ENCODE measurements around the gene SATB2. TPM values are rescaled to one million over a fixed set of nuclear protein-coding genes. Genes with fewer than 3 reads are reported as not detected.

Gene SATB2
- total and polyA plus RNA-seq, 8 donors = 0.80 to 4.8 (median 3.2) TPM

DNA sequence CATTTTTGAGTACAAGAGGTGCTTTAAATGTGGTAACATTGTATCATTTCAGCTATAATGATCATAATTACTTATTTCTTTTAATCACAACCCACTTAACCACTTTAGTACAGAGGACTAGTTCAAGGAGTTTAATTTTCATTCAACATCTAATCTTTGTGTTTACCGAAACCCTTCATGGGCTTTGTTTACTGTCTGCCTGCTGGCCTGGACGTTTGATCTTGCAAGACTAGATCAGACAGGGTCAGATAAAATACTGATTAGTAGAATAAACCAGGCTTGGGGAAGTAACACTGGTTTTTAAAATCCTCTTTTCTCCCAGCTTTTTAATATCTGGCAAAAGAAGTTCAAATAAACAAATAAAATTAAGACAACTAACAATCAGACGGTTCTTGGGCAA, 93.6 kb downstream of the SATB2 start:
- Histone ChIP-seq H3K9me3 (no peaks in the 10 kb centered on the region), H3K4me3 (no peak overlapping the region), H3K27ac (no peak overlapping the region), H3K36me3 (no peaks in the 10 kb centered on the region), H3K4me1 (no peaks in the 10 kb centered on the region), H3K27me3 (no peaks in the 10 kb centered on the region)
- no peak for ATAC-seq
- intact Hi-C loops (cut with DNase I) = no loop called here
- no peak for DNase-seq
- no peak for FAIRE-seq
- WGBS, 2 donors = 39 to 41% methylated on average over 3 of the region's 3 CpGs
- no peak for TF ChIP-seq CTCF (IDR thresholded peaks at IDR 0.05)

GRCh38 chr2:199356412-199356811, 101.3 kb downstream of the SATB2 start:
- no peak for TF ChIP-seq CTCF (IDR thresholded peaks at IDR 0.05)
- Histone ChIP-seq H3K36me3 (no peaks in the 10 kb centered on the region), H3K4me3 (no peak overlapping the region), H3K4me1 (no peaks in the 10 kb centered on the region), H3K27me3 (no peaks in the 10 kb centered on the region), H3K27ac (no peak overlapping the region), H3K9me3 (no peaks in the 10 kb centered on the region)
- intact Hi-C loops (cut with DNase I) = no loop called here
- FAIRE-seq (no peak), ATAC-seq (no peak), DNase-seq (no peak)
- 70 to 73% methylated on average over 5 of the region's 5 CpGs for WGBS, 2 donors

DNA sequence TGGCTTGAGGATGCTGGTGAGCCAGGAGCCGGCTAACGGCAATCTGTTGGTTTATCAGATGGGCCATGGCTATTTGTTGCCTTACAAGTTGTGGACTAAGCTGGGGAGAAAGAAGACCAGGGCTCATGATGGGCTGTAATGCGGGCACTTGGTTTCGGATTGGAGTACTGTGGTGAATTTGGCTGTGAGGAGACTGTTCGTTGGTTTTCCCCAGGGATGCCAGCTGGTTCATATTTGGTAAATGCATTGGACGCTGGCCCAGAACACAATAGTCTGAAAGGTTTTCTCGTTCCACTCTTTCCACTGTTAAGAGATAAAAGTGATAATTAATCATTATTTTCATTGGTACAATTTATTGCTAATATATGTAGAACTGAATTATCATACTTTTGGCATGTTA, 108.9 kb downstream of the SATB2 start:
- TF ChIP-seq CTCF (IDR thresholded peaks at IDR 0.05) = no peak
- no peak for ATAC-seq
- no peak overlapping the region for H3K27ac ChIP-seq
- FAIRE-seq = no peak
- H3K4me1 ChIP-seq = no peaks in the 10 kb centered on the region
- WGBS, 2 donors = 85 to 88% methylated on average over 7 of the region's 7 CpGs
- intact Hi-C loops (cut with DNase I) = no loop called here
- no peaks in the 10 kb centered on the region for H3K9me3 ChIP-seq
- no peaks in the 10 kb centered on the region for H3K36me3 ChIP-seq
- no peak for DNase-seq
- no peaks in the 10 kb centered on the region for H3K27me3 ChIP-seq
- no peak overlapping the region for H3K4me3 ChIP-seq

- Histone ChIP-seq H3K4me1 (no peaks in the 10 kb centered on the region), H3K36me3 (no peaks in the 10 kb centered on the region), H3K9me3 (no peaks in the 10 kb centered on the region), H3K4me3 (no peak overlapping the region), H3K27ac (no peak overlapping the region), H3K27me3 (no peaks in the 10 kb centered on the region)
- intact Hi-C loops (cut with DNase I) = no loop called here
- no peak for ATAC-seq
- TF ChIP-seq CTCF (IDR thresholded peaks at IDR 0.05) = no peak
- FAIRE-seq = no peak
- WGBS, 2 donors = 89 to 90% methylated on average over 2 of the region's 2 CpGs
- no peak for DNase-seq
Measured at GRCh38 chr2:199344012-199344411, 113.7 kb downstream of the SATB2 start.

GRCh38 chr2:199342334-199342733, 115.4 kb downstream of the SATB2 start:
- Histone ChIP-seq H3K4me1 (no peaks in the 10 kb centered on the region), H3K27ac (no peak overlapping the region), H3K9me3 (no peaks in the 10 kb centered on the region), H3K27me3 (no peaks in the 10 kb centered on the region), H3K4me3 (no peak overlapping the region), H3K36me3 (no peaks in the 10 kb centered on the region)
- no peak for ATAC-seq
- no peak for FAIRE-seq
- intact Hi-C loops (cut with DNase I) = no loop called here
- 72 to 76% methylated on average over 1 of the region's 1 CpG for WGBS, 2 donors
- no peak for TF ChIP-seq CTCF (IDR thresholded peaks at IDR 0.05)
- DNase-seq = no peak

Measured in pancreas (tissue), 10 donors.